Measurements from ENCODE around the gene NR3C2.

NR3C2 gene

GRCh38 chr4:148441986-148442831 is at the start of gene NR3C2:
TSS of gene NR3C2 (minus strand) at chr4:148442414.
- DNase-seq (ENCODE audit: low read depth), result peak; percentile 96

- DNase-seq (ENCODE audit: low read depth), result no peak
These were observed 45.0 kb upstream of the NR3C2 start for GRCh38 chr4:148487181-148487580.

GRCh38 chr4:148481636-148482035 is 39.4 kb upstream of the NR3C2 start:
- no peak for DNase-seq (ENCODE audit: low read depth)

GRCh38 chr4:148477276-148477675 is 35.1 kb upstream of the NR3C2 start:
- no peak for DNase-seq (ENCODE audit: low read depth)

GRCh38 chr4:148469938-148470337 is 27.7 kb upstream of the NR3C2 start:
- no peak for DNase-seq (ENCODE audit: low read depth)

- no peak for DNase-seq (ENCODE audit: low read depth)
These were observed 12.6 kb upstream of the NR3C2 start for GRCh38 chr4:148454835-148455234.

GRCh38 chr4:148453833-148454232 is 11.6 kb upstream of the NR3C2 start:
- no peak for DNase-seq (ENCODE audit: low read depth)

- DNase-seq (ENCODE audit: low read depth), result no peak
These were observed 10.8 kb upstream of the NR3C2 start for GRCh38 chr4:148452970-148453369.

GRCh38 chr4:148449921-148450320 is 7.7 kb upstream of the NR3C2 start:
- DNase-seq (ENCODE audit: low read depth), result no peak

GRCh38 chr4:148448141-148448540 is 5.9 kb upstream of the NR3C2 start:
- no peak for DNase-seq (ENCODE audit: low read depth)

GRCh38 chr4:148447681-148448080 is 5.5 kb upstream of the NR3C2 start:
- no peak for DNase-seq (ENCODE audit: low read depth)

- no peak for DNase-seq (ENCODE audit: low read depth)
These were observed 3.7 kb upstream of the NR3C2 start for GRCh38 chr4:148445860-148446330.

- peak; percentile 60 for DNase-seq (ENCODE audit: low read depth)
These were observed 3.1 kb upstream of the NR3C2 start for GRCh38 chr4:148445071-148445859.

- peak; percentile 25 for DNase-seq (ENCODE audit: low read depth)
These were observed 2.3 kb upstream of the NR3C2 start for GRCh38 chr4:148444296-148445070.

GRCh38 chr4:148443512-148444295 is 1.5 kb upstream of the NR3C2 start:
- peak; percentile 13 for DNase-seq (ENCODE audit: low read depth)

- no peak for DNase-seq (ENCODE audit: low read depth)
These were observed 758 bp upstream of the NR3C2 start for GRCh38 chr4:148442832-148443511.

GRCh38 chr4:148441624-148441985 is 609 bp downstream of the NR3C2 start:
- DNase-seq (ENCODE audit: low read depth), result no peak

GRCh38 chr4:148438047-148438446 is 4.2 kb downstream of the NR3C2 start:
- DNase-seq (ENCODE audit: low read depth), result no peak

GRCh38 chr4:148437439-148437838 is 4.8 kb downstream of the NR3C2 start:
- no peak for DNase-seq (ENCODE audit: low read depth)

GRCh38 chr4:148436512-148436911 is 5.7 kb downstream of the NR3C2 start:
- DNase-seq (ENCODE audit: low read depth), result no peak
